ENCODE results near the gene MX1.

Gene MX1

GRCh38 chr21:41480086-41480690, 54.1 kb downstream of the MX1 start:
- Mint-ChIP-seq H3K27me3 (ENCODE audit: low read depth, poor library complexity) (peaks cover 28% of the 10 kb centered on the region), H3K4me3 (no peak overlapping the region), H3K9me3 (no peaks in the 10 kb centered on the region), H3K27ac (no peak overlapping the region), H3K36me3 (ENCODE audit: low read depth) (no peaks in the 10 kb centered on the region), H3K4me1 (peaks cover 24% of the 10 kb centered on the region)
- no peak for TF ChIP-seq CTCF (IDR thresholded peaks at IDR 0.05)
- DNase-seq = no peak

- Mint-ChIP-seq H3K4me1 (peaks cover 24% of the 10 kb centered on the region), H3K9me3 (no peaks in the 10 kb centered on the region), H3K4me3 (no peak overlapping the region), H3K27me3 (ENCODE audit: low read depth, poor library complexity) (peaks cover 24% of the 10 kb centered on the region), H3K36me3 (ENCODE audit: low read depth) (no peaks in the 10 kb centered on the region), H3K27ac (no peak overlapping the region)
- no peak for TF ChIP-seq CTCF (IDR thresholded peaks at IDR 0.05)
- no peak for DNase-seq
Measured at GRCh38 chr21:41481191-41481590, 55.2 kb downstream of the MX1 start.

GRCh38 chr21:41482301-41482700, 56.3 kb downstream of the MX1 start:
- no peak overlapping the region for H3K27ac Mint-ChIP-seq
- no peak overlapping the region for H3K4me3 Mint-ChIP-seq
- no peak for TF ChIP-seq CTCF (IDR thresholded peaks at IDR 0.05)
- DNase-seq = no peak
- no peaks in the 10 kb centered on the region for H3K9me3 Mint-ChIP-seq
- H3K27me3 Mint-ChIP-seq (ENCODE audit: low read depth, poor library complexity) = peaks cover 15% of the 10 kb centered on the region
- H3K36me3 Mint-ChIP-seq (ENCODE audit: low read depth) = no peaks in the 10 kb centered on the region
- H3K4me1 Mint-ChIP-seq = peaks cover 25% of the 10 kb centered on the region

- TF ChIP-seq CTCF (IDR thresholded peaks at IDR 0.05) = no peak
- H3K27ac Mint-ChIP-seq = no peak overlapping the region
- no peaks in the 10 kb centered on the region for H3K9me3 Mint-ChIP-seq
- no peaks in the 10 kb centered on the region for H3K36me3 Mint-ChIP-seq (ENCODE audit: low read depth)
- peaks cover 10% of the 10 kb centered on the region for H3K27me3 Mint-ChIP-seq (ENCODE audit: low read depth, poor library complexity)
- H3K4me3 Mint-ChIP-seq = no peak overlapping the region
- DNase-seq = no peak
- H3K4me1 Mint-ChIP-seq = peaks cover 20% of the 10 kb centered on the region
Measured at GRCh38 chr21:41482980-41483379, 56.9 kb downstream of the MX1 start.

- DNase-seq = no peak
- no peak for TF ChIP-seq CTCF (IDR thresholded peaks at IDR 0.05)
- Mint-ChIP-seq H3K4me3 (no peak overlapping the region), H3K9me3 (no peaks in the 10 kb centered on the region), H3K36me3 (ENCODE audit: low read depth) (no peaks in the 10 kb centered on the region), H3K27me3 (ENCODE audit: low read depth, poor library complexity) (peaks cover 10% of the 10 kb centered on the region), H3K27ac (no peak overlapping the region), H3K4me1 (peaks cover 18% of the 10 kb centered on the region)
Measured at GRCh38 chr21:41483415-41483814, 57.4 kb downstream of the MX1 start.

- no peak for DNase-seq
- Mint-ChIP-seq H3K9me3 (no peaks in the 10 kb centered on the region), H3K36me3 (ENCODE audit: low read depth) (no peaks in the 10 kb centered on the region), H3K4me1 (peaks cover 18% of the 10 kb centered on the region), H3K27me3 (ENCODE audit: low read depth, poor library complexity) (peaks cover 8% of the 10 kb centered on the region), H3K27ac (no peak overlapping the region), H3K4me3 (no peak overlapping the region)
- no peak for TF ChIP-seq CTCF (IDR thresholded peaks at IDR 0.05)
Measured at GRCh38 chr21:41483973-41484372, 57.9 kb downstream of the MX1 start.

Measured in nephron progenitor cell (in vitro differentiated cells).